Measurements from ENCODE around the gene CWC27.

The CWC27 gene

GRCh38 chr5:64766941-64767340 lies 1.8 kb upstream of the CWC27 start:
- H3K9me3 Mint-ChIP-seq = no peaks in the 10 kb centered on the region
- peaks cover 45% of the 10 kb centered on the region for H3K4me1 Mint-ChIP-seq (ENCODE audit: low read depth)
- peak overlapping the region; percentile 99 for H3K4me3 Mint-ChIP-seq
- peaks cover 15% of the 10 kb centered on the region for H3K36me3 Mint-ChIP-seq (ENCODE audit: low read depth)
- peak overlapping the region; percentile 72 for H3K27ac Mint-ChIP-seq
- no peaks in the 10 kb centered on the region for H3K27me3 Mint-ChIP-seq (ENCODE audit: low read depth)

- Mint-ChIP-seq H3K4me1 (ENCODE audit: low read depth) (peaks cover 47% of the 10 kb centered on the region), H3K36me3 (ENCODE audit: low read depth) (peaks cover 15% of the 10 kb centered on the region), H3K4me3 (peak overlapping the region; percentile 99), H3K27me3 (ENCODE audit: low read depth) (no peaks in the 10 kb centered on the region), H3K9me3 (no peaks in the 10 kb centered on the region), H3K27ac (peak overlapping the region; percentile 98)
Measured at GRCh38 chr5:64767959-64768357, 772 bp upstream of the CWC27 start.

GRCh38 chr5:64769855-64770254 lies 1.1 kb downstream of the CWC27 start:
- peak overlapping the region; percentile 99 for H3K4me3 Mint-ChIP-seq
- H3K27ac Mint-ChIP-seq = no peak overlapping the region
- no peaks in the 10 kb centered on the region for H3K9me3 Mint-ChIP-seq
- peaks cover 12% of the 10 kb centered on the region for H3K36me3 Mint-ChIP-seq (ENCODE audit: low read depth)
- peaks cover 44% of the 10 kb centered on the region for H3K4me1 Mint-ChIP-seq (ENCODE audit: low read depth)
- H3K27me3 Mint-ChIP-seq (ENCODE audit: low read depth) = no peaks in the 10 kb centered on the region

GRCh38 chr5:64771736-64772135 lies 3.0 kb downstream of the CWC27 start:
- no peaks in the 10 kb centered on the region for H3K9me3 Mint-ChIP-seq
- H3K4me3 Mint-ChIP-seq = no peak overlapping the region
- peaks cover 31% of the 10 kb centered on the region for H3K4me1 Mint-ChIP-seq (ENCODE audit: low read depth)
- no peak overlapping the region for H3K27ac Mint-ChIP-seq
- no peaks in the 10 kb centered on the region for H3K27me3 Mint-ChIP-seq (ENCODE audit: low read depth)
- peaks cover 18% of the 10 kb centered on the region for H3K36me3 Mint-ChIP-seq (ENCODE audit: low read depth)

- H3K4me3 Mint-ChIP-seq = no peak overlapping the region
- no peaks in the 10 kb centered on the region for H3K27me3 Mint-ChIP-seq (ENCODE audit: low read depth)
- no peaks in the 10 kb centered on the region for H3K9me3 Mint-ChIP-seq
- H3K4me1 Mint-ChIP-seq (ENCODE audit: low read depth) = peaks cover 22% of the 10 kb centered on the region
- H3K27ac Mint-ChIP-seq = no peak overlapping the region
- H3K36me3 Mint-ChIP-seq (ENCODE audit: low read depth) = peaks cover 11% of the 10 kb centered on the region
Measured at GRCh38 chr5:64773533-64773932, 4.8 kb downstream of the CWC27 start.

GRCh38 chr5:64775291-64775690 lies 6.6 kb downstream of the CWC27 start:
- Mint-ChIP-seq H3K4me1 (ENCODE audit: low read depth) (peaks cover 16% of the 10 kb centered on the region), H3K27ac (no peak overlapping the region), H3K27me3 (ENCODE audit: low read depth) (no peaks in the 10 kb centered on the region), H3K4me3 (no peak overlapping the region), H3K9me3 (no peaks in the 10 kb centered on the region), H3K36me3 (ENCODE audit: low read depth) (peaks cover 9% of the 10 kb centered on the region)

GRCh38 chr5:64784451-64785025 lies 15.8 kb downstream of the CWC27 start:
- Mint-ChIP-seq H3K36me3 (ENCODE audit: low read depth) (peaks cover 3% of the 10 kb centered on the region), H3K27ac (no peak overlapping the region), H3K9me3 (no peaks in the 10 kb centered on the region), H3K4me3 (no peak overlapping the region), H3K4me1 (ENCODE audit: low read depth) (peaks cover 3% of the 10 kb centered on the region), H3K27me3 (ENCODE audit: low read depth) (no peaks in the 10 kb centered on the region)

- Mint-ChIP-seq H3K9me3 (no peaks in the 10 kb centered on the region), H3K27ac (no peak overlapping the region), H3K4me3 (no peak overlapping the region), H3K27me3 (ENCODE audit: low read depth) (no peaks in the 10 kb centered on the region), H3K36me3 (ENCODE audit: low read depth) (peaks cover 3% of the 10 kb centered on the region), H3K4me1 (ENCODE audit: low read depth) (peaks cover 3% of the 10 kb centered on the region)
Measured at GRCh38 chr5:64786372-64786771, 17.6 kb downstream of the CWC27 start.

GRCh38 chr5:64788156-64788555 lies 19.4 kb downstream of the CWC27 start:
- peaks cover 5% of the 10 kb centered on the region for H3K36me3 Mint-ChIP-seq (ENCODE audit: low read depth)
- no peak overlapping the region for H3K4me3 Mint-ChIP-seq
- no peak overlapping the region for H3K27ac Mint-ChIP-seq
- no peaks in the 10 kb centered on the region for H3K9me3 Mint-ChIP-seq
- peaks cover 3% of the 10 kb centered on the region for H3K4me1 Mint-ChIP-seq (ENCODE audit: low read depth)
- no peaks in the 10 kb centered on the region for H3K27me3 Mint-ChIP-seq (ENCODE audit: low read depth)

- Mint-ChIP-seq H3K4me1 (ENCODE audit: low read depth) (peaks cover 3% of the 10 kb centered on the region), H3K27ac (no peak overlapping the region), H3K36me3 (ENCODE audit: low read depth) (peaks cover 7% of the 10 kb centered on the region), H3K4me3 (no peak overlapping the region), H3K9me3 (no peaks in the 10 kb centered on the region), H3K27me3 (ENCODE audit: low read depth) (no peaks in the 10 kb centered on the region)
Measured at GRCh38 chr5:64789457-64789856, 20.7 kb downstream of the CWC27 start.

- Mint-ChIP-seq H3K9me3 (no peaks in the 10 kb centered on the region), H3K27me3 (ENCODE audit: low read depth) (no peaks in the 10 kb centered on the region), H3K27ac (no peak overlapping the region), H3K4me3 (no peak overlapping the region), H3K36me3 (ENCODE audit: low read depth) (peaks cover 7% of the 10 kb centered on the region), H3K4me1 (ENCODE audit: low read depth) (peaks cover 3% of the 10 kb centered on the region)
Measured at GRCh38 chr5:64790210-64790609, 21.5 kb downstream of the CWC27 start.

- Mint-ChIP-seq H3K4me3 (no peak overlapping the region), H3K36me3 (ENCODE audit: low read depth) (peaks cover 3% of the 10 kb centered on the region), H3K27ac (no peak overlapping the region), H3K27me3 (ENCODE audit: low read depth) (no peaks in the 10 kb centered on the region), H3K9me3 (no peaks in the 10 kb centered on the region), H3K4me1 (ENCODE audit: low read depth) (peaks cover 3% of the 10 kb centered on the region)
Measured at GRCh38 chr5:64792469-64792868, 23.7 kb downstream of the CWC27 start.

GRCh38 chr5:64794053-64794770 lies 25.5 kb downstream of the CWC27 start:
- H3K4me3 Mint-ChIP-seq = no peak overlapping the region
- peaks cover 6% of the 10 kb centered on the region for H3K36me3 Mint-ChIP-seq (ENCODE audit: low read depth)
- no peak overlapping the region for H3K27ac Mint-ChIP-seq
- H3K9me3 Mint-ChIP-seq = no peaks in the 10 kb centered on the region
- H3K27me3 Mint-ChIP-seq (ENCODE audit: low read depth) = no peaks in the 10 kb centered on the region
- H3K4me1 Mint-ChIP-seq (ENCODE audit: low read depth) = no peaks in the 10 kb centered on the region

- Mint-ChIP-seq H3K36me3 (ENCODE audit: low read depth) (peaks cover 6% of the 10 kb centered on the region), H3K4me1 (ENCODE audit: low read depth) (no peaks in the 10 kb centered on the region), H3K27me3 (ENCODE audit: low read depth) (no peaks in the 10 kb centered on the region), H3K4me3 (no peak overlapping the region), H3K27ac (no peak overlapping the region), H3K9me3 (no peaks in the 10 kb centered on the region)
Measured at GRCh38 chr5:64796301-64796700, 27.6 kb downstream of the CWC27 start.

- H3K4me1 Mint-ChIP-seq (ENCODE audit: low read depth) = no peaks in the 10 kb centered on the region
- peaks cover 3% of the 10 kb centered on the region for H3K36me3 Mint-ChIP-seq (ENCODE audit: low read depth)
- H3K9me3 Mint-ChIP-seq = no peaks in the 10 kb centered on the region
- no peak overlapping the region for H3K4me3 Mint-ChIP-seq
- no peak overlapping the region for H3K27ac Mint-ChIP-seq
- H3K27me3 Mint-ChIP-seq (ENCODE audit: low read depth) = no peaks in the 10 kb centered on the region
Measured at GRCh38 chr5:64800926-64801325, 32.2 kb downstream of the CWC27 start.
